ENCODE data around the gene SLC35B2. TPM values are rescaled to one million over a fixed set of nuclear protein-coding genes. Genes with fewer than 3 reads are reported as not detected.
A peak's percentile ranks its signal among the peaks of the same experiment; 100 is the strongest.

Gene SLC35B2
- total and polyA plus RNA-seq, 10 of the 15 experiments (the other 5 are each of a cell fraction or from before 2014, with no cell fraction given): 11.3 to 45.4 (median 33.8) TPM

- TF ChIP-seq SMAD5 (IDR thresholded peaks at IDR 0.05; ENCODE audit: low read depth) (no peak), TAF1 (IDR thresholded peaks at IDR 0.05; ENCODE audit: borderline replicate concordance, low read depth, low read length) (0 out of 2 replicates have a peak, but pooled peaks have one; percentile 28), PML (IDR thresholded peaks at IDR 0.05; ENCODE audit: low read length) (no peak), ELK1 (IDR thresholded peaks at IDR 0.05; ENCODE audit: low read depth, low read length) (no peak), YY1 (IDR thresholded peaks at IDR 0.05; ENCODE audit: low read depth, low read length) (0 out of 2 replicates have a peak, but pooled peaks have one; percentile 14), SMAD1 (IDR thresholded peaks at IDR 0.05; ENCODE audit: low read depth, partially characterized antibody) (no peak), SRF (IDR thresholded peaks at IDR 0.05; ENCODE audit: low read depth in 2 of 2, low read length in 2 of 2) (no peak), E4F1 (IDR thresholded peaks at IDR 0.05; ENCODE audit: borderline replicate concordance, partially characterized antibody) (no peak), DPF2 (IDR thresholded peaks at IDR 0.05) (no peak), TCF3 (IDR thresholded peaks at IDR 0.05; ENCODE audit: borderline replicate concordance, insufficient read depth, low read depth, low read length) (no peak), CREM (IDR thresholded peaks at IDR 0.05; ENCODE audit: low read depth) (no peak), BACH1 (IDR thresholded peaks at IDR 0.05; ENCODE audit: borderline replicate concordance) (no peak), POLR2AphosphoS2 (IDR thresholded peaks at IDR 0.05; ENCODE audit: low read depth, low read length) (no peak), EED (IDR thresholded peaks at IDR 0.05; ENCODE audit: low read depth) (peak; percentile 42; the same call in 1 of the 2 replicates), IRF5 (IDR thresholded peaks at IDR 0.05; ENCODE audit: borderline replicate concordance) (no peak), RCOR1 (conservative IDR thresholded peaks at IDR 0.05; ENCODE audit: low read depth, low read length) (no peak), NBN (IDR thresholded peaks at IDR 0.05) (no peak), RUNX3 (IDR thresholded peaks at IDR 0.05; ENCODE audit: low read length) (no peak), MAX (IDR thresholded peaks at IDR 0.05; ENCODE audit: low read depth, low read length) (no peak), ZNF687 (IDR thresholded peaks at IDR 0.05) (no peak), ASH2L (IDR thresholded peaks at IDR 0.05; ENCODE audit: borderline replicate concordance, low read depth) (no peak), SPI1 (IDR thresholded peaks at IDR 0.05; ENCODE audit: borderline replicate concordance, insufficient read depth, low read depth, low read length) (peak; percentile 53)
Observed at GRCh38 chr6:44266347-44266746, 9.0 kb upstream of the SLC35B2 start (continued).

Data from GM12878 (cell line).